Memory B cell (primary cell): ENCODE measurements around the gene PER2.

ENCODE experiments used
- ATAC-seq: fragments of 150-1000 bp; cut with Tn5 transposase; 2 replicates; pipeline ENCODE4 v1.10.0; 2021; ENCODE audit warnings: low read depth, mild to moderate bottlenecking, moderate library complexity
- DNase-seq, 2 donors: peaks; one replicate each; pipeline ENCODE4 v3.0.0; 2022; ENCODE audit warnings: low spot score in 2 of 2
- H3K27ac Mint-ChIP-seq: one replicate; pipeline ENCODE4 v1.8.0; 2022; ENCODE audit warnings: mild to moderate bottlenecking, moderate library complexity, mixed read lengths
- H3K27me3 Mint-ChIP-seq: one replicate; pipeline ENCODE4 v1.8.0; 2022; ENCODE audit warnings: mixed read lengths
- H3K36me3 Mint-ChIP-seq: one replicate; pipeline ENCODE4 v1.8.0; 2022; ENCODE audit warnings: mild to moderate bottlenecking, mixed read lengths
- H3K4me1 Mint-ChIP-seq: one replicate; pipeline ENCODE4 v1.8.0; 2022; ENCODE audit warnings: mixed read lengths
- H3K4me3 Mint-ChIP-seq: one replicate; pipeline ENCODE4 v1.8.0; 2022; ENCODE audit warnings: mild to moderate bottlenecking, moderate library complexity, mixed read lengths
- H3K9me3 Mint-ChIP-seq: one replicate; pipeline ENCODE4 v1.8.0; 2022; ENCODE audit warnings: mixed read lengths

The PER2 gene

GRCh38 chr2:238286987-238287736 lies 1.2 kb downstream of the PER2 start:
- no peaks in the 10 kb centered on the region for H3K27me3 Mint-ChIP-seq
- H3K4me3 Mint-ChIP-seq, result peak overlapping the region; percentile 80
- peaks cover 44% of the 10 kb centered on the region for H3K4me1 Mint-ChIP-seq
- DNase-seq (no peak), ATAC-seq (no peak)
- peak overlapping the region; percentile 97 for H3K27ac Mint-ChIP-seq
- no peaks in the 10 kb centered on the region for H3K36me3 Mint-ChIP-seq
- H3K9me3 Mint-ChIP-seq, result no peaks in the 10 kb centered on the region

DNA sequence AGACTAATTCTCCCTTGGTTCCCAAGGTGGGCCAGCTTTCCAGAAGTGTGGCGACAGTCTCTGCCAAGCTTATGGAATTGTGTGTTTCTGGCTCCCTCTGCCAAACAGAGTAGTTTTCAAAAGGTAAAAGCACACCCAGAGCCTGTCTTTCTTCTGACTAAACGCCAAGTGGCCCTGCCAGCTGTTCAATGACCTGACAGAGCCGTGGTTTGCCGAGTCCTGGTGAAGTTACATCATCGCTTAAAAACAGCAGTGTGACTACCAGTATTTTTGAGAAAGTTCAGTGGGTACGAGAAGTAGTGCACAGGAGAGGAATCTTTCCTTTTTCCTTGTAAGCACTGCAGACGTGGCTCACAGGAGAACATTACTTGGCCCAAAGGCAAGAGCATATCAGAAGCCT lies 1.9 kb downstream of the PER2 start:
- H3K4me1 Mint-ChIP-seq, result peaks cover 45% of the 10 kb centered on the region
- H3K4me3 Mint-ChIP-seq, result no peak overlapping the region

GRCh38 chr2:238286095-238286494 lies 2.3 kb downstream of the PER2 start:
- Mint-ChIP-seq H3K4me3 (no peak overlapping the region), H3K4me1 (peaks cover 45% of the 10 kb centered on the region), H3K9me3 (no peaks in the 10 kb centered on the region), H3K27me3 (no peaks in the 10 kb centered on the region), H3K36me3 (no peaks in the 10 kb centered on the region), H3K27ac (peak overlapping the region; percentile 38)
- ATAC-seq, result no peak
- DNase-seq, result no peak

More for the DNA sequence above, 1.9 kb downstream of the PER2 start:
- H3K27ac Mint-ChIP-seq, result peak overlapping the region; percentile 38
- H3K9me3 Mint-ChIP-seq, result no peaks in the 10 kb centered on the region
- no peaks in the 10 kb centered on the region for H3K27me3 Mint-ChIP-seq
- H3K36me3 Mint-ChIP-seq, result no peaks in the 10 kb centered on the region
- no peak for ATAC-seq
- DNase-seq, result no peak

GRCh38 chr2:238285653-238286082 lies 2.7 kb downstream of the PER2 start:
- ATAC-seq (no peak), DNase-seq (no peak)
- H3K4me3 Mint-ChIP-seq, result no peak overlapping the region
- H3K9me3 Mint-ChIP-seq, result no peaks in the 10 kb centered on the region
- H3K4me1 Mint-ChIP-seq, result peaks cover 46% of the 10 kb centered on the region
- H3K27ac Mint-ChIP-seq, result no peak overlapping the region
- no peaks in the 10 kb centered on the region for H3K36me3 Mint-ChIP-seq
- H3K27me3 Mint-ChIP-seq, result no peaks in the 10 kb centered on the region

DNA sequence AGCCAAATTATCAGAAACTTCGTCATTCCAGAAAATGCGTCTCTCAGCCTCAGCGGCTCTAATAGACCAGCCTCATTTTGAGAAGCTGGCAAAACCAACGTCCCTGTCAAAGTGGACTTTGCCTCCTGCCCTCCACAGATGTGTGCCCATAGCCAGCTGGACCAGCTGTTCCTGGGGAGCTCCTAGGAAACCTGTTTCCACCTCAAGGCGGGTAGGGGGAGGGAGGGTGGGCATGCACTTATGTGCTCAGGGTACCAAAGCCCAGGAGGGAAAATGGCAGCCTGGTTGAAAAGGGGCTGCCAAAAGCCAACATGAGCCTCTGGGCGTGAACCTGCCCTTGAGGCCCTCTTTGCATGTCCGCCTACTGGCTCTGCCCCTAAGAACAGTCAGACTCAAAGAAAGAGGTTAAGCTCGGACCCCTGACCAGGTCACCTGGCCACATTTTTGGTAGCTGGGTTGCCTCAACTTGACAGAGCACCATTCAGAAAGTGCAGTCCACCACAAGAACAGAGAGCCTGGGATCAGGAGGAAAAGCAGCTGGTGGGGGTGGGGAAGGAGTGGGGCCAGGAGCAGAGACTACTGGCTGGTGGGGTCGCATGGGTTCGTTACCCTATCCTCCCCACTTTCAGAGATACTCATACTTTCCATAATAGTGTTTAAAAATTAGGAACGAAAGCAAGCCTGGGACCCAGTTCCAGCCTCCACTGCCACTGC lies 3.5 kb downstream of the PER2 start:
- no peak overlapping the region for H3K27ac Mint-ChIP-seq
- H3K4me3 Mint-ChIP-seq, result no peak overlapping the region
- H3K36me3 Mint-ChIP-seq, result peaks cover 2% of the 10 kb centered on the region
- no peak for DNase-seq
- ATAC-seq, result no peak
- H3K9me3 Mint-ChIP-seq, result no peaks in the 10 kb centered on the region
- H3K27me3 Mint-ChIP-seq, result no peaks in the 10 kb centered on the region
- H3K4me1 Mint-ChIP-seq, result peaks cover 46% of the 10 kb centered on the region

DNA sequence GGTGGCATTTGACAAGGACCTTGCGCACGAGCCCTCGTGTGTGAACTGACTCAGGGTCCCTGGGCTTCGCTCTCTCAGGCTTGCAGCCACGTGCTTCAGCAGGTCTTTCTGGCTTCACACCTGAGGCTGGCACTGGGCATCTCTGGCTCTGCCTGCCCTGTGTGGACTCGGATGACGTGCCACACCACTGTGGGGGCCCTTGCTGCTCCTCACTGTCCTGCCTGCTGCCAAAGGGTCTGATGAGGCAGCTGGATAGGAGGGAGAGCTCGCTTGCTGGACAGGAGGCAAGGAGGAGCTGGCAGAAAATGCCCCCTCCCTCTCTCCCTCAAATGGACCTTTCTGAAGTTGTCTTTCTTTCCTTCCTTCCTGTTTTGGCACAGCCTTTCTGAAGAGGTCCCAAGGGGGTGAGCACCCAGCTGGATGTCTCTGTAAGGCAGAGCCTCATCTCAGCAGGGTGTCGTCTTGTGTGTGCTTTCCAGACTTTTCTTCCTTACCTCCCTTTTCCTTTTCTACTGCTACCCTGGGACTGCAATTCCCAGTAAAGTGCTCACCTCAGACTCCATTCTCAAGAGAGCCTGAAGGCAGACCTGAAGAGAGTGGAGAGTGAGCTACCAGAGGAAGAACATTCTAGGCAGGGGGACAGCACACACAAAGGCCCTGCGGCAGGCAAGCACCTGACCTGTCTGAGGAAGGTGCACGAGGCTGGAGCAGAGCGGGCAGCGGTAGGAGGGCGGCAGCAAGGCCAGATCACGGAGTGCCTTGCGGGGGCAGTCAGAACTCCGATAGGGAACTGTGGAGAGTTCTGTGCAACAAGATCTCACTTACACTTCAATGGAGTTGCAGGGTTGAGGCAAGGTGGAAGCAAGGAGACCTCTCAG lies 5.3 kb downstream of the PER2 start:
- DNase-seq, result no peak
- H3K4me1 Mint-ChIP-seq, result peaks cover 40% of the 10 kb centered on the region
- ATAC-seq, result no peak
- no peaks in the 10 kb centered on the region for H3K27me3 Mint-ChIP-seq
- H3K9me3 Mint-ChIP-seq, result no peaks in the 10 kb centered on the region
- no peak overlapping the region for H3K4me3 Mint-ChIP-seq
- H3K36me3 Mint-ChIP-seq, result peaks cover 3% of the 10 kb centered on the region
- H3K27ac Mint-ChIP-seq, result no peak overlapping the region

DNA sequence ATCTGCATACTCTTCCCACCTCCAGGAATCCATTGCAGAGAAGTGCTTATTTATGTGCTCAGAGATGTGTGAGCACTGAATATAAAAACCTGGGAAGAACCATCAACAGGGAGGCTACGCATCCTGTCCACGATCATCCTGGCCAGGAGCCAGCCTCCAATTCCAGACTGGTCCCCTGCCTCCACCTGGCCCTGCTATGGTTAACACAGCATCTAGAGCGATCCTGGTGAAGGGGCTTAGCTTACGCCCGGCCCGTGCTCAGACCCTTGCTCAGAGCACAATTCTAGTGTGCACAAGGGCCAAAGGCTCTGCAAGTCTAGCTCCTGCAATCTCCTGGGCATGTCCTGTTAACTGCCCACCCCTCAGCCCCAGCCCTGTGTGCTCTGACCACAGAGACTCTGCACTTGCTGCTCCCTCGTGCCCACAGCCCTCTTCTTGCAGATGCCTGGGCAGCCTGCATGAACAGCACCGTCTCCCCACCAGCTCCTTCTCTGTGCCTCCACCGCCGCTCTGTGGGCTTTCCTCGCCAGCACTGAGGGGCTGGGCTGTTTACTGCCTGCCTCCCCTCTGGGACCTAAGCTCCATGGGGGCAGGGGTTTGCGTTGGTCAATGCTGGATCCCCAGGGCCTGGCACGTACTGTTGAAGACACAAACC lies 6.5 kb downstream of the PER2 start:
- Mint-ChIP-seq H3K27me3 (no peaks in the 10 kb centered on the region), H3K4me1 (peaks cover 34% of the 10 kb centered on the region), H3K9me3 (no peaks in the 10 kb centered on the region), H3K4me3 (no peak overlapping the region), H3K36me3 (peaks cover 6% of the 10 kb centered on the region), H3K27ac (no peak overlapping the region)
- no peak for DNase-seq
- no peak for ATAC-seq

DNA sequence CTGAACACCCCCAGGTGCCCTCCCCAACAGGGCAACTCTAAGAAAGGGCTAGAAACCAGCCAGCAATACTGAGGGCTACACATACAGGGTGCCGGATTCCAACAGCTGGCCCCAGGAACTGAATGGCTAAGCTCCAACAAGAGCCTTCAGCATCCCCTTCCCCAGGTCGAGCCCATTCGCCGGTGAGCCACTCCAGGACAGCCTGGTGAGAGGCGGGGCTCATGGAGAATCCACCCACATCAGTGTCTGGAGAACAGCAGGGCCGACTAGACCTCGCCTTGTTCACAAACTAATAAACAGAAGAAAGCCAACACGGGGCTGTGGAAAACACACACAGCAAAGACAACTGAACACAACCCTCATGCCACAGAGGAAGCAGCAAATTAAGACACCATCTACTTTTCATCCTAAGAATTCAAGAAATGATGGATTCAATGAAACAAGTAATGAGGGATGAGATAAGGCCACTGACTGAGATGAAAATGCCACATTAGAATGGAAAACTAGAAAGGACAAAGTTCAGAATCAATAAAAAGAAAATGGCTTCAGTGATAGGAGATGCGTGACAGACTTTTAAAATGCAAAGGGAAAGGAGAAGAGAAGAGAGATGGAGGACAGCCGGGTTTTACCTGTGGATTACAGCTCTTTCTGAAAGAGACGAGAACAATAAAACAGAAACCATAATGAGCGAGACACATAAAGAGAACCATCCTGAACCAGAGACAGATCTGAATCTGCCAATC lies 8.2 kb downstream of the PER2 start:
- no peaks in the 10 kb centered on the region for H3K27me3 Mint-ChIP-seq
- peaks cover 29% of the 10 kb centered on the region for H3K4me1 Mint-ChIP-seq
- no peaks in the 10 kb centered on the region for H3K9me3 Mint-ChIP-seq
- H3K36me3 Mint-ChIP-seq, result peaks cover 11% of the 10 kb centered on the region
- DNase-seq (no peak), ATAC-seq (no peak)
- no peak overlapping the region for H3K27ac Mint-ChIP-seq
- no peak overlapping the region for H3K4me3 Mint-ChIP-seq

DNA sequence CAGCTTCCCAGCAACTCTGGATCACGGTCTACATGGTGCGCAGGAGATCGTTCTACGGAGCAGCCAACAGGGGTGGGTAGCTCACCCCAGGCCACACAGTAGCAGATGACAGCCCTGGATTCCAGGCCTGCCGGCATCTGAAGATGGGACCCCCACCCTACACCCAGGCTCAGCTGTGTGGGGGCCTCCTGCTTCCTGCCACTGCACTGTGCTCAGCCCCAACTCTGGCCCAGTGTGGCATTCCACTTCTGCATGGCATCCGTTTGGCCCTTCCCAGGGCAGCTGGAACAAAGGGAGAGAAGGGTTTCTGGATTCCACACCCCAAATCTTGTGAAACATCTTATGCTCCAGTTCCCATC lies 9.1 kb downstream of the PER2 start:
- Mint-ChIP-seq H3K9me3 (no peaks in the 10 kb centered on the region), H3K36me3 (peaks cover 11% of the 10 kb centered on the region), H3K27me3 (no peaks in the 10 kb centered on the region), H3K4me1 (peaks cover 27% of the 10 kb centered on the region), H3K27ac (no peak overlapping the region), H3K4me3 (no peak overlapping the region)
- DNase-seq (no peak), ATAC-seq (no peak)

- Mint-ChIP-seq H3K36me3 (peaks cover 11% of the 10 kb centered on the region), H3K9me3 (no peaks in the 10 kb centered on the region), H3K27me3 (no peaks in the 10 kb centered on the region), H3K27ac (no peak overlapping the region), H3K4me1 (peaks cover 26% of the 10 kb centered on the region), H3K4me3 (no peak overlapping the region)
- DNase-seq (no peak), ATAC-seq (no peak)
Measured at GRCh38 chr2:238278626-238279323, 9.6 kb downstream of the PER2 start.

GRCh38 chr2:238277695-238278094 lies 10.7 kb downstream of the PER2 start:
- no peak overlapping the region for H3K4me3 Mint-ChIP-seq
- no peak for ATAC-seq
- H3K4me1 Mint-ChIP-seq, result peaks cover 16% of the 10 kb centered on the region
- no peaks in the 10 kb centered on the region for H3K9me3 Mint-ChIP-seq
- H3K27me3 Mint-ChIP-seq, result no peaks in the 10 kb centered on the region
- H3K27ac Mint-ChIP-seq, result no peak overlapping the region
- H3K36me3 Mint-ChIP-seq, result peaks cover 16% of the 10 kb centered on the region
- no peak for DNase-seq

DNA sequence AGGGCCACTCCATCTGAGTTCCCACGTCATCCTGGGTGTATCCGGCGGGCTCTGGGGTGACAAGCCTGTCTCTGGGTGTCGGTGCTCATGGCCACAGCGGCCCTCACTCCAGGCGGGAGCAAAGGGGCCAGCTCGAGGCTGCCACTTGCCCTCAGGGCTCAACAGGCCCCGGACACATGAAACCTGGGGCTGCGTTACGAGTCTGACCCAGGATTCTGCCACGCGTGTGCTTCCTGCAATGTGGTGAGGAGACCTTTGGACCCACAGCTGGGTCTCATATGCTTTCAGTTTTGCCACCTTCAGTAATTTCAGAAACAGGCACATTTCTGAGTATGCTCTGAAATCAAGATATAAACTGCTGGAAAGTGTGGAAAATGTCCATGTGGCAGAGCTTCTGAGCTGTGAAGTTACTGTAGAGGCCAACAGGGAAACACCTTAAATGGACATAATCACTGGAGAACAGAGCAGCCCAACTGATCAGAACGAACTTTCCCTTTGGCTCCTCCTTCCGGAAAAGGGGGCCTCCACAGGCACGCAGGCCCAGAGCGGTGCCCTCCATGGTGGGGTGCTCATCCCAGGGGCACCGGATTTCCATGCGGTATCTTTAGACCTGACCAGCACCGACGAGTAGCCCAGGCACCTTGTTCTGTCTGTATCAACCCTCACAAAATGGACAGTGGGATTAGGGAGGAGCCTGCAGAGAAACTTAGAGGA lies 14.1 kb downstream of the PER2 start:
- H3K36me3 Mint-ChIP-seq, result peaks cover 27% of the 10 kb centered on the region
- no peak overlapping the region for H3K27ac Mint-ChIP-seq
- ATAC-seq (no peak), DNase-seq (no peak)
- H3K4me3 Mint-ChIP-seq, result no peak overlapping the region
- no peaks in the 10 kb centered on the region for H3K9me3 Mint-ChIP-seq
- no peaks in the 10 kb centered on the region for H3K27me3 Mint-ChIP-seq
- peaks cover 5% of the 10 kb centered on the region for H3K4me1 Mint-ChIP-seq
